ENCODE measurements around the gene CORO1C.
"Not testable (repeated sequence)": the region's sequence is repeated elsewhere in the genome, so short reads cannot be mapped to it uniquely, and the experiment has no call there.

Gene CORO1C

DNA sequence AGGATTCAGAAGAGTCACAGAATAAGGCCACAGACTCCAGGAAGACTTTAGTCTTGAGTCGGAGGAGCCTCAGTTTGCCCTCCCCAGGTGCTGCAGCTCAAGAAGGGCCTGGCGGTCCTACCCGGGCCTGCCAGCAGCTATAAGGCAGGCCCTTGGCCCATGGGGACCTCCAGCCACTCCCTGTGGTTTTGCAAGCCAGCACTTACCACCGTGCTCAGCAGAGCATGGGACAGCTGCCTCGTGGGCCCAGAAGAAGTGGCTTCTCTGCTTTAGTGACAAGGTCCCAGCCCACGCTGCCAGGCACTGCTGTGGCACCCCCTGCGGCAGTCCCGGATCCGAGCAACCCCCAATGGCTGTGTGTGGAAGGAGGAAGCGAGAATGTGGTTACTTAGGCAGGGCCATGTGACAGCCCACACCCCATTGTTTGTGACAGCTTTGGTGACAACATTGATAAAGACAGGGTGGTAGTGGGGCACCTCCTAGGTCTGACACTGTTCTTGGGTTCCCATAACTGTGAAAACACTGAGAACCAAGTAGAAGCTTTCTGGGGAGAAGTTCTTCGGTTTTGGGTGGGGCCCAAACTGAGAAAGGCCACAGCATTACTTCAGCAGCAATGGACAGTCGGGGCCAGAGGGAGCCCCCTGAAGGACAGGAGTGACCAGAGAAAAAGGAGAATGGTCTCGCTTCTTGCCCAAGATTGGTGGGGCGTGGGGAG is 97.6 kb downstream of the CORO1C start, which contains the start of gene SELPLG:
SELPLG (minus strand) TSS at position 361 of the 715 bp plus-strand sequence. CDS start 9,587 bp downstream, outside the sequence.
- peak in 2 of 3 donors; percentile 70 to 80 for DNase-seq (ENCODE audit: low read depth in 3 of 3)

DNA sequence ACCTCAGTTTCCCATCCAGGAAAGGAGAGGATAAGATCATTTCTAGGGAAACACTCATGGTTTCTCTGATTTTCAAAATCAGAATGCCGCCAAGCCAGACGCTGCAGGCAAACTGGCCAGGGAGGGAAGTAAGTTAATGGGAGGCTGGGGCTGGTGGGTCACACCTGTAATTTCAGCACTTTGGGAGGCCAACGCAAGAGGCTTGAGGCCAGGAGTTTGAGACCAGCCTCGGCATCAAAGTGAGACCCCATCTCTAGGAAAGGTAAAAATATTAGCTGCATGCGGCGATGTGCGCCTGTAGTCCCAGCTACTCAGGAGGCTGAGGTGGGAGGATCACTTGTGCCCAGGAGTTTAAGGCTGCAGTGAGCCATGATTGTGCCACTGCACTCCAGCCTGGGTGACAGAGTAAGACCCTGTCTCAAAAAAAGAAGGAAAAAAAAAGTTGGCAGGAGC is 98.2 kb downstream of the CORO1C start:
- no peak for DNase-seq (ENCODE audit: low read depth in 3 of 3)

DNA sequence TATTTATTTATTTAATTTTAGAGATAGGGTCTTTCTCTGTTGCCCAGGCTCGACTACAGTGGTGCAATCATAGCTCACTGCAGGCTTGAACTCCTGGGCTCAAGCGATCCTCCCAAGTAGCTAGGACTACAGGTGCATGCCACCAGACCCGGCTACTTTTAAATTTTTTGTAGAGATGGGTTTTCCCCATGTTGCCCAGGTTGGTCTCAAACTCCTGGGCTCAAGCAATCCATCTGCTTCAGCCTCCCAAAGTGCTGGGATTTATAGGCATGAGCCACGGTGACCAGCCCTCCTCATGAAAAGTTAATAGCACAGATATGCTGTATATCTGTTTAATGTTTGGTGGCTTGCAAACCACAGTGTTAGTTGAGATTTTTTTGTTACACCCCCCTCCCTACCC is 100.1 kb downstream of the CORO1C start:
- not testable (repeated sequence) for DNase-seq (ENCODE audit: low read depth in 3 of 3)

DNA sequence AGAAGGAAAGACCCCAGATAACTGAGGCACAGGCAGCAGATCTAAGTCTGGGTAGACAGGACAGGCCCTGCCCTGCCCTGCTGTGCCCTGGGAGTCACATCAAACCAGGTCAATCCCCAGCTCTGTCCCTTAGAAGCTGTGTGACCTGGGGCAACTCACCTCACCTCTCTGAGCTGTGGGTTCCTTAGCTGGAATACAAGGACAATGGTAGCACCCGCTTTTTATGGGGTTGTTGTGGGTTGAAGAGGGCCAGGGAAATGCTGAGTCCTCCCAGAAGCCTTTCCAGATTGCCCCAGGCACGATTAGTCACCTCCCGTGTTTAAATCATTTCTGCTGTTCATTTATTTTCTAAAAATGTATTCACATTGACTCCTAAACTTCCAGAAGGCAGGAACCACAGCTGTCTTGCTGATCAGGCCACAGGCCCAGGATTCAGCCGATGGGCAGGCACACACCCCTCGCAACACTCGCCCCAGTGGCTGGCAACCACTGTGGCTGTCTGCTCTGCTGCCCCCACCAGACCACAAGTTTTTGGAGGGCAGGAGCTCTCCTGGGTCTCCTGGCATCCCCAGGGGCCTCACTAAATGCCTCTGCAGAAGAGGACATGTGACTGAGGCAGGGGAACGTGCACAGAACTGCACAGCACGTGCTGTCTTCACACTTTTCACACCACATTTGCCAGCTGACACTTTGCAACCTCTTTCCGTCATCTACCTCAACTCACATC is 100.7 kb downstream of the CORO1C start:
- DNase-seq (ENCODE audit: low read depth in 3 of 3): no peak

DNA sequence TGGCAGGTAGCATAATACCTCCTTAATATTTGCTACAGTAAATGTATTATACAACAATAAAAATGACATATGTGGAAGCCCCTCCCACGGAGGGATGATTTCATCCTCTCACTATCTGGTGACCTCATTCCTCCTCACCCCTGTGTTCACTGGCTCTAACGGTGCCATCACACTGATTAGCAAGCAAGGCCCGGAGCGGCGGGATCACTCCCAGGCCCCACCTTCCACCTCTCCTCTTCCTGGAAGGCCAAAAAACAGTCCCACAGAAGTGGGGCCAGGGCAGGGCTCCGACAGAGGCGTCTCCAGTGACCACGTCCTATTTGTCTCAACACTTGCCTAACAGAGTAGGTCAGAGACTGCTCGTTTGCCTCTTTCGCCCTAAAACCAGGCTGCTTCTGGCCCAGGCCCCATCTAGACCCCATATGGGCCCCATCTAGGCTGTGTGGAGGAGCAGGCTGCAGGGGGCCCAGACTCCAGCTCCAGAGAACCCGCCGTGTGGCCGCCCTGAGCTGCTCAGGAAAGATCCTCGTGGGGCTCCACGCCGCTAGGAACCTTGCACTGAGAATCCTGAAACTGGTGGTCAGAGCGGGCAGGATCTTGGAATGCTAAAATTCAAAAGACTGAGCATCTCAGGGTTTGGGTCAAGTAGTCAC is 101.4 kb downstream of the CORO1C start:
- peak in 1 of 3 donors; percentile 34 for DNase-seq (ENCODE audit: low read depth in 3 of 3)

DNA sequence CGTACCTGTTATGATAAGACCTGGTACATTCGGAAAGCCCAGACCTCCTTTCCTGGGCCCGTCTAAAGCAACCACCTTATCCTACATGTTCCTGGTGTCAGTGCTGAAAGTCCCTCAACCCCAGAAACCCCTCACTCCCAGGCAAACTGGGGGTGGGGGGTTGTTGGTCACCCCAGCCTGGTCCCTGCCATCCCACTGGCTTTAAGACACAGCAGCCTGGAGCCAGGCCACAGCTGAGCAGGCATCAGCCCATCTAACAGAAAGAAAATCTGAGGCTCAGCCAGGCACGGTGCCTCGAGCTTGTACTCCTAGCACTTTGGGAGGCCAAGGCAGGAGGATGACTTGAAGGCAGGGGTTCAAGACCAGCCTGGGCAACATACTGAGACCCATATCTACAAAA is 102.2 kb downstream of the CORO1C start:
- no peak for DNase-seq (ENCODE audit: low read depth in 3 of 3)

DNA sequence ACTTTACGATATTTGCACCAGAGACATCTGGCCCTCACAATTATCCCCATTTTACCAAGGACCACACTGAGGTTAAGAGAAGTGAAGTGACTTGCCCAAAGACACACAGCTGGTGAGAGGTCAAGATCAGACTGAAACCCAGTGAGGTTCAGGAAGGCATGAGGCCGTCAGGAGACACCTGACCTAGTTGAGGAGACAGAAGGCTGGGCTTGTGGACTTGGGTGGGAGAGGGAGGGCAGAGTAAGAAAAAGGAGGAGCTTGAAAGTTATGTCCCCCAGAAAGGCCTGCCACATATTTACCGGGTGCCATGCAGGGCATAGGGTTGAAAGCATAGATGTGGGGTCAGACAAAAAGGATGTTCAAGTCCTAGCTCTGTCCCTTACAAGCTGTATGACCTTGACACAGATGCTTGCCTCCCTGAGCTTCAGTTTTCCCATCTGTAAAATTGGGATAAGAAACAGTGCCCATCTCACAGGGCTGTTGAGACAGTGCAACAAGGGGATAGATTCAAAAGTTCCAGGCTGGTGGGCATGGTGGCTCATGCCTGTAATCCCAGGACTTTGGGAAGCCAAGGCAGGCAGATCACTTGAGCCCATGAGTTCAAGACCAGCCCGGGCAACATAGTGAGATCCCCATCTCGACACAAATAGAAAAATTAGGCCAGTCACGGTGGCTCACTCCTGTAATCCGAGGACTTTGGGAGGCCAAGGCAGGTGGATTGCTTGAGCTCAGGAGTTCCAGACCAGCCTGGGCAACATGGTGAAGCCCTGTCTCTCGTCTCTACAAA is 104.0 kb downstream of the CORO1C start:
- DNase-seq (ENCODE audit: low read depth in 3 of 3): no peak

DNA sequence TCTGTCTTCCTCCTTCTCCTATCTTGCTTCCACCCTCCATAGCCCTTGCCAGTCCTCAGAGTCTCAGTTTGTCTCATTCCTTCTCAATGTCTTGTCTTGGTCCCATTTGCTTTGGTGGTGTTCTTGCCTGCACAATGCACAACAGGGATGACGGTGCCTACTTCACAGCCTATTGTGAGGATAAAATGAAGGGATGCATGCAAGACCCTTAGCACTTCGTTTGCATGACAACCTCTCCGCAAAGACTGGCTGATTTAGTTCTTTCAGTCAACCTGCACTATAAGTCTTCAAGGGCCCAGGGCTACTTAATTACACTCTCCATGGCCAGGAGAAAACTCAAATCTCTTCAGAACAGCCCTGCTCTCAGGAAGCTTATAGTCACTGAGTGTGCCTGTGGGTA is 106.1 kb downstream of the CORO1C start:
- DNase-seq (ENCODE audit: low read depth in 3 of 3): no peak

DNA sequence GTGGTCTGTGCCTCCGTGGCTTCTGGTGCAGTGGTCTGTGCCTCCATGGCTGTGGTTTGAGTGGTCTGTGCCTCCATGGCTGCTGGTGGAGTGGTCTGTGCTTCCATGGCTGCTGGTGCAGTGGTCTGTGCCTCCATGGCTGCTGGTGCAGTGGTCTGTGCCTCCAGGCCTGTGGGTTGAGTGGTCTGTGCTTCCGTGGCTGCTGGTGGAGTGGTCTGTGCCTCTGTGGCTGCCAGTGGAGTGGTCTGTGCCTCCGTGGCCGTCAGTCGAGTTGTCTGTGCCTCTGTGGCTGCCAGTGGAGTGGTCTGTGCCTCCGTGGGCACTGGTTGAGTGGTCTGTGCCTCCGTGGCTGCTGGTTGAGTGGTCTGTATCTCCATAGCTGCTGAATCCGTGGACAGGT is 107.7 kb downstream of the CORO1C start:
- no peak for DNase-seq (ENCODE audit: low read depth in 3 of 3)

DNA sequence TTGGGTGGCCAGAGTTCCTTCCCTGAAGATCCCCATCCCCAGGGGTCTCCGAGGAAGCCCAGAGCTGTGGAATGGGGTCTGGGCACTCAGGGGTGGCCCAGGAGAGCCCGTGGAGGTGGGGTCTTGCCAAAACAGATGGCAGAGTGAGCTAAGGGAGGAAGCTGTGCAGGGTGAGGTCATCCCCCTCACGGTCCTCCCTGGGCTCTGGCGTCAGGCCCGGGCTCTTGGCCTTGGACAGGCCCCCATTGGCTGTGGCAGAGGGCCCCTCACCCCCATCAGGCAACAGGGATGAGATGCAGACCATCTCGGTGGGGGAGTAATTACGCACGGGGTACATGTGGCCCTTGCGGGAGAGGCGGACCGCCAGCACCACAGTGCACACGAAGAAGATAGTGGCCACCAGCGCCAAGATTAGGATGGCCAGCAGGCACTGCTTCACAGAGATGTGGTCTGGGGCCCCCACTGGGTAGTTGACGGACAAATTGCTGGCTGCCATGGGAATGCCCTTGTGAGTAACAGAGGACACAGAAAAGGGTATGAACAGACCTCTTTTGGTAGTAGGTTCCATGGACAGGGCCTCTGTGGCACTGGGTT is 108.3 kb downstream of the CORO1C start:
- DNase-seq (ENCODE audit: low read depth in 3 of 3): no peak

DNA sequence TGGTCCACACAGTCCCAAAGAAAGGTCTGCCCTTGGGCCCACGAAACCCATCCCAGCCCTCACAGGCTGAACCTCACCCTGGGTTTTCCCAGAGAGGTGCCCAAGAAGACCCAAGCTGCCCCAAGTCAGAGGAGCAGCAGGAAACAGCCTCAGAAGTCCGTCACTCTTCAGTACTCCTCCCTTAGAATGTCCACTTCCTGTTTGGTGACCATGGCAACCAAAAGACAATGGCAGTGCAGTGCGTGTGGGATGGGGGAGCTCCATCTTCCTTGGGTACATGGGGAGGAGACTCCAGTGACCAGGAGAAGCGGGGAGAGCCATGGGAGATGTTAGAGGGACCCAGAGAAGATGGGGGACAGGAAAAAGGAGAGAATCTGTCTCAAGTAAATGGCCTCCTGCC is 108.9 kb downstream of the CORO1C start:
- no peak for DNase-seq (ENCODE audit: low read depth in 3 of 3)

DNA sequence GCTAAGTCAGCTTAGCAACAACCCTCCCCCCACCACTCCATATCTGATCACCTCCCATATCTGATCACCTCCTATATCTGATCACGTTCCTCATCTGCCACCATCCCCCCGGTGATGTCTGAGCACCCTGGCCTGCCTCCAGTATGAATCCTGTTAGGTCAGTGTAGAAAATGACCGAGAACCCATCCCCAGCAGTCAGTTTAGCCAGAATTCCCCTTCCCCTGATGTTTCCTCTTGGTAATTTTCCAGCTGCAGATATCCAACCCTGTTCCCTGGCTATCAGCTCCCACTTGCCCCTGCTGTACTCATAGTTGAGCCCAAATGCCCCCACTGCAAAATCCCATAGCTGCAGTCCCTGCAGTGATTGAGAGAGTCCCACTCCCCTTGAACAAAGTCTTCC is 110.2 kb downstream of the CORO1C start:
- no peak for DNase-seq (ENCODE audit: low read depth in 3 of 3)

DNA sequence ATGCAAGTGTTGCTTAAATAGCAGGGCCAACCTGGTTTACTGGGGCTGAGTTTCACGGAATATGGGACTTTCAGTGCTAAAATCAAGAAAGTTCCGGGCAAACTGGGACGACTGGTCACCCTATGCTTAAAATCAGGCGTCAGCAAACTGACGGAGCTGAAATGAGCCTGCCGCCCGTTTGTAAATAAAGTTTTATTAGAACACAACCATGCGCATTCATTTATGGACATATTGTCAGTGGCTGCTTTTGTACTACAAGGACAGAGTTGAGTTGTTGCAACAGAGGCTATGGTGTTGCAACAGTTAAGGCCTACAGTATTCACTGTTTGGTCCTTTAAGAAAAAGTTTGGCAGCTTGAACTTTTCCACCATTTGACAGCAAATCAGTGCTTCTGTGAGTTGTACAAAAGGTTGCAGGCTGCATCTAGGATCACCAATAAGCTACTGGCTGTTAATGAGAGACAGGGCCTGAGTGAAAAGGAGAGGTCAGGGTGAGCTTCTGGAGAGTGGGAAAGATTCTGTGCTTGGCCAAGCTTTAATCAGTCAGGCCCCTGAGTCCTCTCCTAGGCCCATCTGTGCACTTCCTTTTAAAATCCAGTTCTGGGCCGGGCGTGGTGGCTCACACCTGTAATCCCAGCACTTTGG is 111.0 kb downstream of the CORO1C start:
- DNase-seq (ENCODE audit: low read depth in 3 of 3): no peak

DNA sequence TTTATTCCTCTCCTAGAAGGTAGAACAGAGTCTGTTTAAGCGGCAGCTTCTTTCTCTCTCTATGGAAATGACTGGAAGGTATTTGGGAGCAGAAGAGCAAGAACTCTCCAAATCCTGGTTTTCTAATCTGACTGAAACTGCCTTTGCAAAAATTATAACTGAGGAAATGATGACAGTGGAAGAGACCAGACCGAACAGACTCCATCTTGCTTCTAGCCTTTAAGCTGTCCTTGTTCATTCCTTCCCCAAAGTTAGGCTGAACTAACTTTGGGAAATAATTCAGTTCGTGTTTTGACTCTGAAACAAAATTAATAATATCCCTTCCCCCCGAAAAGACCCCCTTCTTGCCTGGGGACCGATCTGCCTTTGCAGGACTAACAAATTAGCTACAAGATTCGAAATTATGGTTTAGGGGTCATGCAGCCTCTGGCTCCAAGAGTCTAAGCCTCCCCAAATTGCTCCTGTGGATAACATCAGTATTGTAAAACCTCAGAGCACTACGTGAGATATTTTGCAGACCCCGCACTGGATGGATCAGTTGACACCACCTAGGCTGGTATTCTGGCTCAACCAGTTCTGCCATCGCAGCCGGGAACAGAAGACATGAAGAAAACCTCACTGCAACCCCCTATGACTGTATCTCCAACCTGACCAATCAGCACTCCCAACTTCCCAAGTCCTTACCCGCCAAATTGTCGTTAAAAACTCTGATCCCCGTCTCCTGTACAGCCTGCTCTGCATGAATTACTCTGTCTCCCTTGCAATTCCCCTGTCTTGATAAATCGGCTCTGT is 111.8 kb downstream of the CORO1C start:
- DNase-seq (ENCODE audit: low read depth in 3 of 3): no peak

DNA sequence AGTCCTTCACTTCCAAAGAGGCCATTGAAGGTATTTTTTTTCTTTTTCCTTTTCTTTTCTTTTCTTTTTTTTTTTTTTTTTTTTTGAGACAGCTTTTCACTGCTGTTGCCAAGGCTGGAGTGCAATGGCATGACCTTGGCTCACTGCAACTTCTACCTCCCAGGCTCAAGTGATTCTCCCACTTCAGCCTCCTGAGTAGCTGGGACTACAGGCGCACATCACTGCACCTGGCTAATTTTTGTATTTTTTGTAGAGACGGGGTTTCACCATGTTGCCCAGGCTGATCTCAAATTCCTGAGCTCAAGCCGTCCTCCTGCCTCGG is 112.4 kb downstream of the CORO1C start:
- DNase-seq (ENCODE audit: low read depth in 3 of 3): not testable (repeated sequence)

DNA sequence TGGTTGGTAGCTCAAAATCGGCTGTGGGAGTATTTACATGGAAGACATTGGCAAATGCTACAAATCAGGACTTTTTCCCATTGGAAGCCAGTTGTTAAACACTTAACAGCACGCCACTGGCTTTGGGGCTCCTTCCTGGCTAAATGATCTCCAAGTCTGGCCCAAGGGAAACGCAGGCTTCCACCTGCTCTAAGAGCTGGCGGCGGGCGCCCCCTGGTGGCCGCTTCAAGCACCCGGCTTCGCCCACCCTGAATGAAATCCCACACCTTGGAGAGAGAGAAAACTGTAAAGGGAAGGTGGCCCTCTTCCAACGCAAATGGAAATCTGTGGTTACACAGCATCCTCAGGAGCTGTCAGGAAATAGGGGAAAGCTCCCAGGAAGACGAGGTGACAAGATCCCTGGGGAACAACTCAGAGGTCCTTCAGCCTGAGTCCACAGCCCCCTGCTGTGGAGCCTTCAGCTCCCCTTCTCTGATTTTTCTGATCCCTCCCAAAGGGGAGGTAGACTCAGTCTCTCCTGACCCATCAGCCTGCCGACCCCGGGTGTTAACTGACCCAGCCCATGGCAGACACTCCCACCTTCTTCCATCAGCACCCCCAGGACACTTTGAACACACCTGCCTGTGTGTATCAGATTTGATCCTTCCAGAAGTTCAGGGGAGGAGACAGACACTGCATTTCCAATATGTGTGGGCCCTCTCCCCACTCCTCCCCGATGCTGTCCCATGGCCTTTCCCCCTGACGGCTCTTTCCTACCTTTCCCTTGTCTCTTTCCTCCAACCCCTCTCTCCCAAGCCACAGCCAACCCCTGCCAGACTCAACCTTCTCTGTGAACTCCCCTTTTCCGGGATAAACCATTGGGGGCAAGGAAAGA is 113.0 kb downstream of the CORO1C start:
- peak; percentile 59 to 76 (median 61) for DNase-seq (ENCODE audit: low read depth in 3 of 3)

DNA sequence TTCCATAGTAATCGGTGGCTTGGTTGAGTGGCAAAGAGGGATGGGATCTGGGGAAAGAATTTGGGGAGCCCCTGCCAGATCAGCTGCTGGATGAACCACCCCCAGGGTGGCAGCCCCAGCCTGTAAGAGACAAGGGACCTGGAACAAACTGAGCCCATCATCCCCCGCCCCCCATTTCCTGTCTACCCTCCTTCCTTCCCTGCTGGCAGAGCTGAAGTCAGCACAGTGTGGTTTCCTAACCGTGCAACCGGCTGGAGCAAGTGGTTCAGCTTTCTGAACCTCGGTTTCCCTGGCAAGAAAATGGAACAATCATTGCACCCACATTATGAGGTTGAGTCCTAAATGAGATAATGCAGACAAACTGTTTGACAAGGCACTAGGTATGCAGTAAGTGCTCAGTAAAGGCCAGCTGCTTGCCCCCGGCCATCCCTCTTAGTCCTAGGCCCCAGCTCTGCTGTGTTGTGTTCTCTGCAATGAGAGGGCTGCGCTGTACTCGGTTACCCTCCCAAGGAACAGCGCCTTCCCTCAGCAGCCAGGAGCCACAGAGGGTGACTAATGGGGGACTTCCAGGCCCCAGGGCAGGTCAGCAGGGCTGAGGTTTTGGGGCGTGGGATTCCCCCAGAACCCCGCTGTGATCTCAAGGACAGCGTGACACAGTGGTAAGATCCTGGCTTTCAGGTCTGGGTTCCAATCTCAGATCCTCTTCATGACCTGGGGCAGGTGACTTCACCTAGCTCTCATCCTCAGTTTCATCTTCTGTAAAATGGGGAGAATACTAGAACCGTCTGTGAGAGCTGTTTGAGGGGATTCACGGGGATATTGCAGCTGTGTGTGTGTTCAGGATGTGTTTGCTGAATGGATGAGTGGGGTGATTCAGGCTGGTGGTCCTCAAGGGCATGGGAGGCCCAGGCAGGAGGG is 114.1 kb downstream of the CORO1C start:
- DNase-seq (ENCODE audit: low read depth in 3 of 3): peak; percentile 68 to 79 (median 71)

DNA sequence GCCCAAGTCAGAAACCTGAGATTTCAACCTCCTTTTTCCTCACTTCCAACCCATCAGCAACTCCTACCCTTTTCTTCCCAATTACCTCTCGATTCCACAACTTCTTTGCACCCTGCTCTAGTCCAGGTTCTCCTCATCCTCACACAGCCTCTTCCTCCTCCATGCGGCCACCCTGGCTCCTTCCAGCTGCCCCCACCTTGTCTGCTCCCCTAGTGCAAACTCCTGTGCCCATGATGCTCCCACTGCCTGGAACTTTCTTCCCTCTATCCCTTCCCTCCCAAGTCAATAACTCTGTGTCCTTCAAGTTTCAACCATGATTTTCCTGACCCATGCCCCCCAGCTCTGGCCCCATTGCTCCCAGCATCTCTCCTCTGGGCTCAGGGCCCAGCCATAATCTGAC is 115.0 kb downstream of the CORO1C start:
- no peak for DNase-seq (ENCODE audit: low read depth in 3 of 3)
